SU-DHL-6 (cell line): ENCODE data around the gene PPP2R2C.

Experiments used
- EZH2phosphoT487 ChIP-seq: fragments of 200-600 bp; sonication (generic), shearing (Covaris generic); conservative IDR thresholded peaks from 2 replicates; pipeline ENCODE4 v1.6.1; 2018; ENCODE audit warnings: mild to moderate bottlenecking, antibody characterized with exemption, low read length, moderate library complexity, mixed read lengths
- TF ChIP-seq, protein P1 (sequence below): fragments of 200-600 bp; sonication (generic); IDR thresholded peaks from one replicate; pipeline ENCODE4 v1.5.1; 2017; ENCODE audit warnings: antibody characterized with exemption, mild to moderate bottlenecking, low read length, moderate library complexity; ENCODE audit not compliant: insufficient read depth, poor library complexity, severe bottlenecking

DNA sequence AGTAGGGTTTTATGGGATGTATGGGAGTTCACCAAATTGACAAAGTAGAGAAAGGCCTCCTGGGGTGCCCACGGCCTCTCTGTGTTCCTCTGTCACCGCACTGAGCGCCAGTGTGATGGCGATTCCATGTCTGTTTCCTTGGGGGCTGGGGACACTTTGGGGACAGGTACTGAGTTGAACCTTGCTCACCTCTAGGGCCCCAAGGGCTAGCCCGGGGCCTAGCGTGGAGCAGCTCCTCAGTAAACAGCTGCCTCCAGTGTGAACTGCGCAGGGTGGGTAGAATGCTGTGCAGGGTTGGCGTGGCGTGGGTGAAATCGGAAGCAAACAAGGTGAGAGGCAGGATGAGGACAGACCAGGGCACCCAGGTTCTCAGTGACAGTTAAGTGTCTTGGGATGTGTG lies 97.8 kb downstream of the PPP2R2C start:
- TF ChIP-seq, protein P1, sequence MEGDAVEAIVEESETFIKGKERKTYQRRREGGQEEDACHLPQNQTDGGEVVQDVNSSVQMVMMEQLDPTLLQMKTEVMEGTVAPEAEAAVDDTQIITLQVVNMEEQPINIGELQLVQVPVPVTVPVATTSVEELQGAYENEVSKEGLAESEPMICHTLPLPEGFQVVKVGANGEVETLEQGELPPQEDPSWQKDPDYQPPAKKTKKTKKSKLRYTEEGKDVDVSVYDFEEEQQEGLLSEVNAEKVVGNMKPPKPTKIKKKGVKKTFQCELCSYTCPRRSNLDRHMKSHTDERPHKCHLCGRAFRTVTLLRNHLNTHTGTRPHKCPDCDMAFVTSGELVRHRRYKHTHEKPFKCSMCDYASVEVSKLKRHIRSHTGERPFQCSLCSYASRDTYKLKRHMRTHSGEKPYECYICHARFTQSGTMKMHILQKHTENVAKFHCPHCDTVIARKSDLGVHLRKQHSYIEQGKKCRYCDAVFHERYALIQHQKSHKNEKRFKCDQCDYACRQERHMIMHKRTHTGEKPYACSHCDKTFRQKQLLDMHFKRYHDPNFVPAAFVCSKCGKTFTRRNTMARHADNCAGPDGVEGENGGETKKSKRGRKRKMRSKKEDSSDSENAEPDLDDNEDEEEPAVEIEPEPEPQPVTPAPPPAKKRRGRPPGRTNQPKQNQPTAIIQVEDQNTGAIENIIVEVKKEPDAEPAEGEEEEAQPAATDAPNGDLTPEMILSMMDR: no peak
- TF ChIP-seq EZH2phosphoT487: no peak
